ENCODE measurements around the gene CATSPERD.
A peak's percentile ranks its signal among the peaks of the same experiment; 100 is the strongest.

CATSPERD gene, protein sequence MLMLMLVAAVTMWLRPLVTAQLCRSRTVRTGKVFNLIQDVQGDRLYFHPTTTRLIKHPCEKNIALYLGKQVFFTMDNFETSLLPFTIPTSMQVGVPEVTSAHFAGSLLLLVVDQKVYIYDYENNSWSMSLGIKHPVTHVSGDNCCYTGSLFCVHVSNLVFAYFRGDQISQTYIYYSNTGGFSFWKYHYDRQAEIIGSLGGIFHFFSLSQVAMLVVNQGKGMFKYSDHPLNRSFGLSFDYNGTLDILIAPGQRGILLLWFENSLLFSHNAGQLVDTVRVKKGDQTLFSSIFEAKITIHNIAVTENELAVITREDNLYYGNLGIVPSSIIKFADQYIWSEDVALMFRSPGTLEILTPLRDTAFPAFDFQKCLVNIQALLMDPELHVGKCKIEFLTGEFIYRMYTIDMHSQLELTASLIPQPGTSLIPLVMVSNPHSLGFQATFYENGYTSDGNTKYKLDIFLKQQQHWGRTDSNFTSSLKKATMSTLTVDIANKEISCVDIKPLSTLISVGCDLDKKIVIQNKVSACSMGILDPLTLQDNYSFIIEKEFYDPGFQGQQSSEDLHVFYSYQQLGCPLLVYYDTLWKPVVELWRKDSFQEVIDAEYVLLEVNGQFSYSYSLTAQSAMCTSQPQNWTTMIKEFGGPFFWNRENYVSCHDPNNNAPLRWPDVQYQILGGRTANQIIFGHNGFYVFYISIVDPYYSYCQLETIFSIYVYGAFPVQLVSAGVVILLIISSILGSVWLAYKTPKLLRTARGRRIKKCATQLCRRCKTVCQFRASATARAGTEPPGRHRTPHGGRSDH

DNA sequence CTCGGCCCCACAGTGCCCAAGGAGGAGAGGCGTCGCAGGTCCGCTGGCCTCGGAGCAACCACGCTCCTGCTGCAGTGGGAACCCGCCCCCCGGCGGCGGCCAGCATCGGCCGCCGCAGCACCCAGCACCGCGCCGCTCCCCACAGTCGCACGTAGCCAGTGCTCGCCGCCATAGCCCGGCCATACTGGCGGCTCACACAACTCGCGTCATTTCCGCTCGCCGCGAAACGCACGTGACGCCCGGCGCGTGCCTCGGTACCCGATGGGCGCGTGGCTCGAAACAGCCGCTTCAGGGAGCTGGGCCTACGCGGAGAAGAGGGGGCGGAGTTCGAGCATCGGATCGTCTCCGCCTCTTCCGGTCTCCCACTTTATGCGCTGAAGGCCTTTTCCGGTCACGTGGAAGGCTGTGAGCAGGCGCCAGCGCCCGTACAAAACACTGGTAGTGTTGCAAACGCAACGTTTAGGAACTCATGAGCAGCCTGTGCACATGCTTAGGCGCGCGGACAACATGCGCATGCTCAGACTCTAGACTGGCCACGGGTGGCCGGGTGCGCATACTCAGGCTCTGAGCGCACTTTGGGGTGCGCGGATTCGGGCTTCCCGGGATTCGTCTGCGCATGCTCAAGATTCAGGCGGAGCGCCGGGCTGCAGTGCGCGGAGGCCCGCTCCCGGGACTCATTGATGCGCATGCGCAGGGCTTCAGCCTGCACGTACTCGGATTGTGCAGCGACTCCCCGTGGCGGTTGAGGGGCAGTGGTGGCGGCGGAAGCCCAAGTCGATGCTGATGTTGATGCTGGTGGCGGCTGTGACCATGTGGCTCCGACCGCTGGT is at the start of gene CATSPERD, which contains the start of gene LONP1:
CATSPERD (plus strand) TSS at position 677 of the 830 bp plus-strand sequence; CDS start at position 778, 101 bp downstream.
LONP1 (minus strand) TSS at position 186 of the 830 bp plus-strand sequence; CDS start at position 172, 14 bp downstream.
- peak; percentile 96 to 98 for DNase-seq

DNA sequence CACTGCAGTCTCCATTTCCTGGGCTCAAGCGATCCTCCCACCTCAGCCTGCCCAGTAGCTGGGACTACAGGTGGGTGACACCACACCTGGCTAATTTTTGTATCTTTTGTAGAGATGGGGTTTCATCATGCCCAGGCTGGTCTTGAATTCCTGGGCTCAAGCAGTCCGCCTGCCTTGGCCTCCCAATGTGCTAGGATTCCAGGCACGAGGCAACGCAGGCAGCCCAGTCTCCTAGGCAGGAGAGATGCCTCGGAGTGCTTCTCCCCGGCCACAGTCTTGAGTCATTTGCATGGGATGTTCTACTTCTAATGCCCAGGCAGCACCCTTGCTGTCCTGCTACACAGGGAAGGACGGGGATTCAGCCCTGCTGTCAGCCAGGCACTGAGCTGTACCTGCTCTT is 48.8 kb upstream of the CATSPERD start:
- no peak for DNase-seq

DNA sequence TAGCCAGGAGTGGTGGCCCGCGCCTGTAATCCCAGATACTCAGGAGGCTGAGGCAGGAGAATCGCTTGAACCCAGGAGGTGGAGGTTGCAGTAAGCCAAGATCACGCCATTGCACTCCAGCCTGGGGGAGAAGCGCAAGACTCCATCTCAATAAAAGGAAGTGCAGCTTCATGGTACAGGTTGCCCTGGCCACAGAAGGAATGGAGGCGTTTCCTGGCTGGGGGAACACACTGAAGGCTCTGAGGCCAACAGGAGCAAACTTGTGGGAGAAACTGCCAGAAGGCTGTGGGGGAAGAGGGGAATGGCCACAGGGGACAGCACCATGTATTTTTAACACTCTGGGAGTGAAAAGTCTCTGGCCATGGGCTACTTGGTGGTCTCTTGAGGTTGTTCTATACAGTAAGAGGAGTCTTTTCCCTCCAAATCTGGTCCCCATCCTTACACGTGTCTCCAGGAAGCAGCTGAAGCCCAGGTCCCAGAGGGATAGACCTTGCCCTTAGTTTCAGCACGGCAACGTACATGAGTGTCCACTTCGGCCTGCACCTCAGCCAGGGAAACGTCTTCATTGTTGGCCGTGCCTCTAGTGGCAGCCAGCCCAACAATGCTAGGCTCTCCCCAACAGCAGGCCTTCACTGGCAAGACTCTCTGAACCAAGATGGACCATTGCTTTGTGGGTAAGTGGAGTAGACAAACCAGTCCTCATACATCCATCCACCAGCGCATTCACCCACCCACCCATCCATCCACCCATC is 47.6 kb upstream of the CATSPERD start:
- DNase-seq: no peak

DNA sequence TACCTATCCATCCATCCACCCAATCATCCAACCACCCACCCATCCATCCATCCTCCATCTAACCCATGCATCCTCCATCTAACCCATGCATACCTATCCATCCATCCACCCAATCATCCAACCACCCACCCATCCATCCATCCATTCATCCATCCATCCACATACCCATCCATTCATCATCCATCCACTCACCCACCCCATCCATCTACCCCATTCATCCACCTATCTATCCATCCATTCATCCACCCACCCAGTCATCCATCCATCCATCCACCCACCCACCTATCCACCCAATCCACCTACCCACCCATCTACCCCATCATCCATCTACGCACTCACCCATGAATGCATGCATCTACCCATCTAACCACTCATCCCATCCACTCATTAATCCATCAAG is 46.7 kb upstream of the CATSPERD start:
- DNase-seq: no peak

GRCh38 chr19:5674714-5675113 is 45.7 kb upstream of the CATSPERD start:
- DNase-seq: no peak

GRCh38 chr19:5676105-5676771 is 44.2 kb upstream of the CATSPERD start:
- no peak for DNase-seq

DNA sequence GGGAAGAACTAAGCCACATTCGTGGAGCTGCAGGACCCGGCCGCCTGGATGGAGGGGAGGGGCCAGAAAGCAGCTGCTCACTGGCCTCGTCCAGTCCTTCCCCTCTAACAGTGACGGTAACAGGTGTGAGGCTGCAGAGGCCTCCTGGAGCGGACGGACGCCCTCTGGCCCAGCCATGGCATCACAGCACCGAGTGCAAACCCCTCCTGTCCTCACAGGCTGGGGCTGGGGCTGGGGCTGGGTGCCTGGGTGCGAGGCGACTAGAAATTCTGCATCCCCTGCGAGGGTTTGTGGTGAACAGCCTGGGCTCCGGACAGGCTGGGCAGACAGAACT is 43.7 kb upstream of the CATSPERD start:
- no peak for DNase-seq

DNA sequence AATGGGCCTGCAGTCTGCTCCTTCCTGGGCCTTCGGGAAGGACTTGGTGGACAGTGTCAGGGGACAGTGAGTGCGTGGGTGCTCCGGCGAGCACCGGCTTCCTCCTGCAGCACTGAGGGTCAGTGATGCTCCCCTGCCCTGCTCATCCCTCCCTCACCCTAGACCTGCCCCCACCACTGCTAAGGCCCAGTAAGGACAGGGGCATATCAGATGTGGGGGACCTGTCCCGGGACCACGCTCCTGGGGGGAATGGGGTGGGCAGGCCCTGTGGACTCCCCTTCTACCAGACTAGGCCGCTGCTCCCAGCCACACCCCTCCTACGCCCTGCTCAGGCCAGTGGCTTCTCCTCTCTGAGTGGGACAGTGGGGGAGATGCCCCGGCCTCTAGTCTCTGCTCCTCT is 43.3 kb upstream of the CATSPERD start:
- no peak for DNase-seq

- no peak for DNase-seq
Measured at GRCh38 chr19:5677580-5677979, 42.9 kb upstream of the CATSPERD start.

DNA sequence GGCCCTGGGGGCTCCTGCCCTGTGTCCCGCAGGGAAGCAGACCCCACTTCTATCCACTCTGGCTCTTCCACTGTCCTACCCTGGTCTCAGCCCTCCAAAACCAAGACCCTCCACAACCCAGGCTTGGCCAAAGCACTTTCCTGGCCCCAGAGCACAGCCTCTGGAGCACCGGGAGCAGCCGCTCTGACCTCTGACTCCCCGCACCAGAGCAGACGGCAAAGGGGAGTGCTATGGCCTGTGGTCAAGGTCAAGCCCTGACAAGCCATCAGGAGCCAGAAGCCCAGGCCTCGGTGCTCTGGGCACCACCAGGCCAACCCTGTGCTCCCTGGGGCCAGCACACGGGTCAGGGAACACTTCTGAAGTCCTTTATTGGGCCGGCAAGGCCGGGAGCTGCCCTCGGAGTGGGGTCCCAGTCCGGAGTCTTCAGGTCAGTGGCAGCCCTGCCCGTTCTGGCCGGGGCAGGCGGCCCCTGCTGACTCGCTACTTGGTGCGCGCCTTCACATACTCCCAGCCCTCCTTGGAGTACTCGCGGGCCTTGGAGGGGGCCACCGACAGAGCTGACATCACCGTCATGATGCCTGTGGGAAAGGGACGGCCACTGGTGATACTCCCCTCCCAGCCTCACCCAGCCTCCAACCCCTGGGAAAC is 42.2 kb upstream of the CATSPERD start:
- no peak for DNase-seq

- no peak for DNase-seq
Measured at GRCh38 chr19:5679289-5680083, 41.0 kb upstream of the CATSPERD start.

- DNase-seq: peak in 1 of 2 experiments; percentile 68
Measured at GRCh38 chr19:5680084-5680436, 40.4 kb upstream of the CATSPERD start.

- DNase-seq: peak; percentile 92 to 97
Measured at GRCh38 chr19:5680437-5681368, 39.7 kb upstream of the CATSPERD start, which contains the start of the genes HSD11B1L and MICOS13. HSD11B1L (plus strand) TSS chr19:5681027; CDS start chr19:5684833, 3,806 bp downstream. MICOS13 (minus strand) TSS chr19:5680516; CDS start chr19:5680486, 30 bp downstream.

DNA sequence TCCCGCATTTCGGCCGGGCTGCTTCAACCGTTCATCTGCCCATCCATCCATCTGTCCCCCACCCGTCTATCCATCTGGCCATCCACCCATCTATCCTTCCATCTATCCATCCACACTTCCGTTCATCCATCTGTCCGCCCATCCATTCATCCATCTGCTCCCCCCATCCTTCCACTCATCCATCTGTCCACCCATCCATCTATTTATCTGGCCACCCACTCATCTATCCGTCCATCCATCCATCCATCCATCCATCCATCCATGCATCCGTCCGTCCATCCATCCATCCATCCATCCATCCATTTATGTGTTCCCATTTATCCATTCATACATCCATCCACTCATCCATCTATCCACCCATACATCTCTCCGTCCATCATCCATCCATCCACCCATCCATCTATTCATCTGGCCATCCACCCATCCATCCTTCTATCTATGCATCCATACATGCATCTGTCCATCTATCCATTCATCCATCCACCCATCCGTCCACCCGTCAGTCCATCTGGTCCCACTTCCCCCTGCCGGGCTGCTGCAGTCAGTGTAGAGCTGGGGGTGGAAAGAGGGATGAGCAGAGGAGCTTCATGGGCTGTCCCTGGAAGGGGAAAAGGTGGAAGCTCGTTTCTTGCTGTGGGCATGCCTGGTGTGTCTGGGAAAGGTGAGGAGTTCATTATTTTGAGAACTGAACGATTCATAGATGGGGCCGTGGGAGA is 38.9 kb upstream of the CATSPERD start:
- no peak for DNase-seq

GRCh38 chr19:5682107-5682482 is 38.3 kb upstream of the CATSPERD start:
- DNase-seq: no peak

DNA sequence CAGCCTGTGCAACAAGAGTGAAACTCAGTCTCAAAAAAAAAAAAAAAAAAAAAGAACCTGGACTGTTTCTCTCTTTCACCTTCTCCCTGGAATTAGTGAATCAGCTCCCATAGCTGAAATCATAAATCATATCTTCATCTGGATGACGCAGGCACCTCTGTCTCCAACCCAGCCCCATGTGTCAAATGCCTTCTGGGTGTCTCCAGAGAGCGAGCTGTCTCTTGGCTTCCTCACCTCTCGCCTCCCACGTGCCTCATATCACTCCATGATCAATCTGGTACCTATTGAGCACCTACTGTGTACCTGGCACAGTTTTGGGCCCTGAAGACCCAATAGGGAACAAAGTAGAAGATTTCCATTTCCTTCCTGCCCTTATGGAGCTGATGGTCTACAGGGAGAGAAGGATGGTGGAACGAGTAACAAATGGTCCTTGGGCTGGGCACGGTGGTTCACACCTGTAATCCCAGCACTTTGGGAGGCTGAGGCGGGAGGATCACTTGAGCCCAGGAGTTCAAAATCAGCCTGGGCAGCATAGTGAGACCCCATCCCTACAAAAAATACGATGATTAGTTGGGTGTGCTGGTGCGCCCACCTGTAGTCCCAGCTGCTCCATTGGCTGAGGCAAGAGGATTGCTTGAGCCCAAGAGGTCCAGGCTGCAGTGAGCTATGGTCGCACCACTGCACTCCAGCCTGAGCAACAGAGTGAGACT is 37.1 kb upstream of the CATSPERD start:
- DNase-seq: no peak

DNA sequence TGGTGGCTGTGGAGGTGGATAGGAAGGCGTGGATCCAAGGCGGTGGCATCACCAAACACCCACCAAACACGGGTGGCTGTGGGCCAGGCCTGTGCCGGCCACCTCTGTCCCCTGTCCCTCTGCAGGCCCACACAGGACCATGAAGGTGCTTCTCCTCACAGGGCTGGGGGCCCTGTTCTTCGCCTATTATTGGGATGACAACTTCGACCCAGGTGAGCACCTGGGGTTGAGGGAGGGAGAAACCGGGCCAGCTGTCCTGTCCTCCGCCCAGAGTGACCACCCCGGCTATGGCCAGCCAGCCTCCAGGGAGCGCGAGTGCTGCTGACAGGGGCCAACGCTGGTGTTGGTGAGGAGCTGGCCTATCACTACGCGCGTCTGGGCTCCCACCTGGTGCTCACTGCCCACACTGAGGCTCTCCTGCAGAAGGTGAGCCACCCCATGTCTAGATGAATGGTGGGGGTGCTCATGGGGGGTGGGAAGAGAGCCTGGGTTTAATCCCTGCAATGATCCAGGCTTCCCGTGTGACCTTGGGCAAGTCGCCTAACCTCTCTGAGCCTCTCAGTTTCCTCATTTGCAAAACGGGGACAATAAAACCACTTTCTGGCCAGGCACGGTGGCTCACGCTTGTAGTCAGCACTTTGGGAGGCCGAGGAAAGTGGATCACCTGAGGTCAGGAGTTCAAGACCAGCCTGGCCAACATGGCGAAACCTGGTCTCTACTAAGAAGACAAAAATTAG is 35.6 kb upstream of the CATSPERD start:
- no peak for DNase-seq

Measured in SW 1271 (cell line).